ENCODE results near the gene DPH6.
"Not testable (repeated sequence)": the region's sequence is repeated elsewhere in the genome, so short reads cannot be mapped to it uniquely, and the experiment has no call there.

Gene DPH6

GRCh38 chr15:35441279-35441678 lies 104.7 kb downstream of the DPH6 start:
- in situ Hi-C loops (cut with HindIII; ENCODE audit: low sequenced_read_pairs): not testable (repeated sequence)

- in situ Hi-C loops (cut with HindIII; ENCODE audit: low sequenced_read_pairs): no loop called here
These were observed 105.7 kb downstream of the DPH6 start for GRCh38 chr15:35440265-35440664.

GRCh38 chr15:35439291-35439690 lies 106.7 kb downstream of the DPH6 start:
- in situ Hi-C loops (cut with HindIII; ENCODE audit: low sequenced_read_pairs): no loop called here

GRCh38 chr15:35437157-35437556 lies 108.8 kb downstream of the DPH6 start:
- in situ Hi-C loops (cut with HindIII; ENCODE audit: low sequenced_read_pairs): no loop called here

GRCh38 chr15:35436422-35436821 lies 109.5 kb downstream of the DPH6 start:
- in situ Hi-C loops (cut with HindIII; ENCODE audit: low sequenced_read_pairs): no loop called here

GRCh38 chr15:35431281-35431680 lies 114.7 kb downstream of the DPH6 start:
- in situ Hi-C loops (cut with HindIII; ENCODE audit: low sequenced_read_pairs): no loop called here

- in situ Hi-C loops (cut with HindIII; ENCODE audit: low sequenced_read_pairs): no loop called here
These were observed 115.7 kb downstream of the DPH6 start for GRCh38 chr15:35430301-35430700.

GRCh38 chr15:35427496-35427895 lies 118.5 kb downstream of the DPH6 start:
- in situ Hi-C loops (cut with HindIII; ENCODE audit: low sequenced_read_pairs): no loop called here

- in situ Hi-C loops (cut with HindIII; ENCODE audit: low sequenced_read_pairs): no loop called here
These were observed 118.9 kb downstream of the DPH6 start for GRCh38 chr15:35427091-35427490.

- in situ Hi-C loops (cut with HindIII; ENCODE audit: low sequenced_read_pairs): no loop called here
These were observed 135.2 kb downstream of the DPH6 start for GRCh38 chr15:35410775-35411174.

- in situ Hi-C loops (cut with HindIII; ENCODE audit: low sequenced_read_pairs): no loop called here
These were observed 146.1 kb downstream of the DPH6 start for GRCh38 chr15:35399901-35400300.

GRCh38 chr15:35397027-35397426 lies 148.9 kb downstream of the DPH6 start:
- in situ Hi-C loops (cut with HindIII; ENCODE audit: low sequenced_read_pairs): no loop called here

- in situ Hi-C loops (cut with HindIII; ENCODE audit: low sequenced_read_pairs): no loop called here
These were observed 151.5 kb downstream of the DPH6 start for GRCh38 chr15:35394416-35394815.

- in situ Hi-C loops (cut with HindIII; ENCODE audit: low sequenced_read_pairs): no loop called here
These were observed 152.6 kb downstream of the DPH6 start for GRCh38 chr15:35393398-35393797.

- in situ Hi-C loops (cut with HindIII; ENCODE audit: low sequenced_read_pairs): not testable (repeated sequence)
These were observed 154.5 kb downstream of the DPH6 start for GRCh38 chr15:35391408-35391984.

- in situ Hi-C loops (cut with HindIII; ENCODE audit: low sequenced_read_pairs): no loop called here
These were observed 162.5 kb downstream of the DPH6 start for GRCh38 chr15:35383506-35383905.

- in situ Hi-C loops (cut with HindIII; ENCODE audit: low sequenced_read_pairs): no loop called here
These were observed 164.6 kb downstream of the DPH6 start for GRCh38 chr15:35381328-35381727.

GRCh38 chr15:35379972-35380371 lies 166.0 kb downstream of the DPH6 start:
- in situ Hi-C loops (cut with HindIII; ENCODE audit: low sequenced_read_pairs): no loop called here

- in situ Hi-C loops (cut with HindIII; ENCODE audit: low sequenced_read_pairs): not testable (repeated sequence)
These were observed 167.5 kb downstream of the DPH6 start for GRCh38 chr15:35378454-35378853.

GRCh38 chr15:35376707-35377106 lies 169.3 kb downstream of the DPH6 start:
- in situ Hi-C loops (cut with HindIII; ENCODE audit: low sequenced_read_pairs): no loop called here

- in situ Hi-C loops (cut with HindIII; ENCODE audit: low sequenced_read_pairs): no loop called here
These were observed 171.3 kb downstream of the DPH6 start for GRCh38 chr15:35374661-35375060.

GRCh38 chr15:35362195-35362829 lies 183.7 kb downstream of the DPH6 start:
- in situ Hi-C loops (cut with HindIII; ENCODE audit: low sequenced_read_pairs): no loop called here

GRCh38 chr15:35358824-35359223 lies 187.1 kb downstream of the DPH6 start:
- in situ Hi-C loops (cut with HindIII; ENCODE audit: low sequenced_read_pairs): no loop called here
